GM19035 (cell line): ENCODE results near the gene SGMS1.
"Not testable (repeated sequence)": the region's sequence is repeated elsewhere in the genome, so short reads cannot be mapped to it uniquely, and the experiment has no call there.

Source experiments
- ATAC-seq: cut with Tn5 transposase; IDR thresholded peaks from one replicate; pipeline ENCODE4 v1.9.1; 2021; ENCODE audit not compliant: unreplicated experiment

The SGMS1 gene

GRCh38 chr10:50623663-50624412 lies at the start of gene SGMS1:
Gene SGMS1, minus strand, starts transcription at chr10:50623956. Its CDS starts 279,842 bp downstream, at chr10:50344114.
- peak; percentile 33 for ATAC-seq

GRCh38 chr10:50672152-50672551 lies 48.4 kb upstream of the SGMS1 start:
- ATAC-seq, result peak; percentile 65

GRCh38 chr10:50671645-50672044 lies 47.9 kb upstream of the SGMS1 start:
- ATAC-seq, result not testable (repeated sequence)

DNA sequence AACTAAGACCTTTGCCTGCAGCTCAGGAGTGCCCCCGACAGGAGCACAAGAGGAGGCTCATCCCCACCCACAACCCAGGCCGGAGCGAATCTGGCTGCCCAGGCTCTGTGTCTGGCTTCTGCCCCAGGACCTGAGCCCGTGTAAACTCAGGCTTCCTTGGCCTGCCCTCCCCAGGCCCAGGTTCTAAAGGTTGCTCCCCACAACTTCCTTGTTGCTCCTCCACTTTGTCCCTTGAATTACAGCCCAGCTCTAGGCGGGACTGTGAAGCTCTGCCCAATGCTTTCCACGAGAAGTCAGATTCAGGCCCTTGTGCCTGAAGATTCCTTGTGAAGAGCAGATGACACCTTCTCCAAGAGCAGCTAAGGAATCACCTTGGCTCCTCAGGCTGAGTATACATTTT lies 46.2 kb upstream of the SGMS1 start:
- ATAC-seq, result not testable (repeated sequence)

DNA sequence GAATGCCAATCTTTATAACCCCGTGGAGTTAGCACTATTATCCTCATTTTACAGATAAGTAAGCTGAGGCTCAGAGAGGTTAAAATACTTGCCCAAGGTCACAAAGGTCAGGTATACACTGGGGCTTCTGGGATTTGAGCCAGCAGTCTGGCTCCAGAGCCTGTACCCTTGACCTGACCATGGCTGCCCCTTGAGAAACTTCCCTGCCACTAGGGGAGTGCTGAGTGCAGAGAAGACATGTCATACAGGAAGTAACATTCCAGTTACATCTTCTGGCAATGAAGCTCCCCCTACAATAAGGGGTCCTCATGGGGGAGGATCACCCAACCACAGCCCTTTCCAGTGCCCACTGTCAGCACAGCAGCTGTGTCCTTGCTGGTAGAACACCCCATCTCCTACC lies 43.6 kb upstream of the SGMS1 start:
- not testable (repeated sequence) for ATAC-seq

DNA sequence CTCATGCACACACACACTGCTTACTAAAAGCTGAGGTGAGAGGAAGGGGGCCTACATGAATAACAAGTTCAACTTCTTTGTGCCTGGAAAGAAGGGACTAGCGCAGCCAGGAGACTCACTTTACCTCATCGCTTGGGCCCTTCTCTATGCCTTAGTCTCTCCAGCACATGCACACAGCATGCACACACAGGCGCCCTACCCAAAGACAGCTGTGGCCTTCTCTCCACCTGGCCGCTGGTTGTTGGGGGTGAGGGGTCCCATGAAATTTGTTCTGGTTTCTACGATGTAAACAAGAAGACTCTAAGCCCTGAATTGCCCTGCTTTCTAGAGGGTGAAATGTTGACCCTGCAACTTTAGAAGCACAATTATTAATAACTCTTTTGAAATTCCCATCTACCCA lies 38.7 kb upstream of the SGMS1 start:
- not testable (repeated sequence) for ATAC-seq

DNA sequence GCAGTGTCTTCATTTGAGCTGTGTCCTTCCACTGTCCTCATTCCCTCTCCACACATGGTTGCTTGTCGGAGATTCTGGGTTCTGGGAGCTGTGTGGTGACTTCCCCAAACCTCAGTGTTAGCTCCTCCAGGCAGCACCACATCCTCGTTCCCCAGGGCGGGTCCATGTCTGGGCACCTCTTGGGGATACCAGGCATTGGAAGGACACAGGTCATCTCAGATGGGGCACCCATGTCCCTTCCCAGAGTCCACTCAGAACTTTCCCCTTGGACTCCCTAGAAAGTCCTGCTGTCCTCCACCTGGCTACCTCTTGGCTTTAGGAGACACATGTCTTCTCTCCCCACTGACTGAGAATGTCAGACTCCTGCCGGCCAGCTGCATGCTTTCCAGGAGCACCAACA lies 37.8 kb upstream of the SGMS1 start:
- ATAC-seq, result not testable (repeated sequence)

- peak; percentile 84 for ATAC-seq
Observed at GRCh38 chr10:50659865-50660730, 36.3 kb upstream of the SGMS1 start.

DNA sequence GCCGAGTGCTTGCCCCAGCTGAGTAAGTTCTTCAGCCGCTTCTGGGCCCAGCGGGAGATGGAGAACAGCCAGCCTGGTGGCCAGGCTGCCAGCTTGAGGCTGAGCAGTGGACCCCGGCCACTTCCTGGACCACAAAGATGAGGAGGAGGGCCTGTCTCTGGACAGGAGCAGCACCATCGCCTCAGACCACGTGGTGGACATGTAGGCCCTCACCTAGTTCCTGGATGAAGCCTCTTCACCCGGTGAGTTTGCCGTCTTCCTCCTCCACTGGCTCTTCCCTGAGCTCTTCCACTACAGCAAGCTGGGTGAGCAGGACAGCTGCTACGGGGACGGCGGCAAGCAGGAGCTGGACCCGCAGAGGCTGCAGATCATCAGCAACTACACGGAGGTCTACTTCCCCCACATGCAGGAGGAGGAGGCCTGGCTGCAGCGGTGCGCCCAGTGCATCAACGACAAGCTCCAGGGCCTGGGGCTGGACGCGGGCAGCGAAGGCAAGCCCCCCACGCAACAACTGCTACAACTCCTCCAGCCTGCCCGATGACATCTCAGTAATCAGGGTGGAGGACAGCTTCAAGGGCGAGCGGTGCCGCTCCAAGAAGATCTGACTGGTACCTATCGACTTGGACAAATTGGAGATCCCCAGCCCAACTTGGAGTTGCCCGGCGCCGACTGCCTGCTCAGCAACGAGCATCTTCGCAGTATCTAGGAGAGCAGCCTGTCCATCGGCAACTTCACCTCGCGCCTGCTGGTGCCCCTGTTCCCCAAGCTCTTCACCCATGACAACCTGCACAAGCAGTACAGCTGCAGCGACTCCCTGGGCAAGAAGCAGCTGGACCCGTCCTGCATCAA lies 35.5 kb upstream of the SGMS1 start:
- not testable (repeated sequence) for ATAC-seq

DNA sequence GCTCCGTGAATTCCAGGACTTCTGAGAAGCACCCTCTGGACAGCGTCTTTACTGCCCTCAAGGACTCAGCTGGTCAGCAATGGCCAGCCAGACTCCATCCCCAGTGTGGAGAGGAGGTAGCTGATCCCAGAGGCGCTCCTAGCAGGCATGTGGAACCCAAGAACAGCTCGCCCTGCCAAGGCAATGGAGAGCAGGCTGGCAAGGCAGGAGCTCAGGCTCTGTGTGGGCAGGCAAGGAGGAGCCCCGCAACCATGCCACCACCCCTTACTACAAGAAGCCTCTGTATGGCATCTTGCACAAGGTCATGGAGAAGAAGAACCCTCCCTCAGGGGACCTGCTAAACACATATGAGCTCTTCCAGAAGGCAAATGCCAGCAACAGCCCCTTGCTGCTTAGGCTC lies 34.4 kb upstream of the SGMS1 start:
- ATAC-seq, result no peak

- no peak for ATAC-seq
Observed at GRCh38 chr10:50653758-50654157, 30.0 kb upstream of the SGMS1 start.

DNA sequence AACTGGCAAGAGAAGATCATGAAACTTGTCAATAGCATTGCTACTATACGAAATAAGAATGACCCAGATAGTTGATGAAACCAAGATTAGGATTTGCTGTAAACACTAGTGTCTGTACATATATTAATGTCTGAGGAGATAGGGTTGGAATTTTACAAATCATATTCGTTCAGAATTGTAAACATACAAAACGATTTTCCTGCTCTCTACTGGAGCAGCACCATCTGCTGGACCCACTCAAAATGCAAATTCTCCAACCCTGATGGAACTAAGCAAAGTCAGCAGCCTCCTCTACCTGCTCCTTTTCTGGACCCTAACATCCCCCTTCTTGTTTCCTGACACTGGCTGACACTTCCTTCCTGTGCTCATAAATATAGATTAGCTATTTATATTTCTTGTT lies 29.4 kb upstream of the SGMS1 start:
- ATAC-seq, result peak; percentile 39

DNA sequence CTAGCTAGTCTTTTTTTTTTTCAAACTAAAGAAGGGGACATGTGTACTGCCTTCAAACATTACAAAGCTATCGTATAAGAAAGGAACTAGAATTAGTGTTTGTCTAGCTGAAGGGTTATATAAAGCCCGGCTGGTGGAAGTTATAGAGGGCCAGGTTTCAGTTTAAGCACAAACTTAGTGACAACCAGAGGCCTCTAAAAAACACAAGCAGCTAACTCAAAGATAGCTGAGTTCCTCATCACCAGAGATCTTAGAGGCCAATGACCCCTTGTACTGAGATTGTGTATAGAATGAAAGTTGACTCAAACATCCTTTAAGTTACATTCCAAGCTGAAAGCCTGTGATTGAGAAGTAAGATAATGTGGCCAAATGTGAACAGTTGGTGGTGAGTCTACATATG lies 28.1 kb upstream of the SGMS1 start:
- no peak for ATAC-seq

GRCh38 chr10:50650481-50650880 lies 26.7 kb upstream of the SGMS1 start:
- no peak for ATAC-seq

DNA sequence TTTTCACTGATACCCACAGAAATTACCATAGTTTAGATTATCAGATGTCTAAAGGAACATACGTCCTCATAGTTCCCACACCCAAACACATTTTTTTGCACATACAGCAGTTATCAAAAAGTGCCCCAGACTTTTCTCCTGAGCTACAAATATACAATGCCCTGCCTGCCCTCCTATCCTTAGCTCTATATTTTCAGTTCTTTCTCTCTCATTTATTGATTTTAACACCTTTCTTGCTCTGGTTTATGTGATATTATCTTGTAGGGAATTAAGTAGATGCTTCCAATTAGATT lies 25.1 kb upstream of the SGMS1 start:
- no peak for ATAC-seq

GRCh38 chr10:50648089-50648934 lies 24.6 kb upstream of the SGMS1 start:
- ATAC-seq, result peak; percentile 60

GRCh38 chr10:50647350-50647749 lies 23.6 kb upstream of the SGMS1 start:
- ATAC-seq, result not testable (repeated sequence)

- no peak for ATAC-seq
Observed at GRCh38 chr10:50645236-50645635, 21.5 kb upstream of the SGMS1 start.

DNA sequence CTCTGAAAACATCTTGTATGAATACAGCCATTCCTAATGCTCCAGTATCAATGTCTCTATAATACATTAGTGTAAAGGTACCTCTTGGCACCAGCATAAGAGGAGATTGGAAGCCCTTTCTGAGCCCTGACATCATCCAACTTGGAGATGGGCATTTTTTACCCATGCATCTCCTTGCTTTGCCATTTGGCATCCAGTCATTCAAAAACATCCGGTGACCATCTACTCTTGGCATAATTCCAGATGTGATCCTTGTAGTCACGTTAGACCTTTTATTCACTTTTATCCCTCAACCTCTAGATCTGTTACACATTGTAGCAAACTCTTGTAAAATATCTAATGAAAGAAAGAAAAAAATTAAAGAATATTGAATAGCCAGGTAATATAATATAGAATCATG lies 17.9 kb upstream of the SGMS1 start:
- ATAC-seq, result no peak

DNA sequence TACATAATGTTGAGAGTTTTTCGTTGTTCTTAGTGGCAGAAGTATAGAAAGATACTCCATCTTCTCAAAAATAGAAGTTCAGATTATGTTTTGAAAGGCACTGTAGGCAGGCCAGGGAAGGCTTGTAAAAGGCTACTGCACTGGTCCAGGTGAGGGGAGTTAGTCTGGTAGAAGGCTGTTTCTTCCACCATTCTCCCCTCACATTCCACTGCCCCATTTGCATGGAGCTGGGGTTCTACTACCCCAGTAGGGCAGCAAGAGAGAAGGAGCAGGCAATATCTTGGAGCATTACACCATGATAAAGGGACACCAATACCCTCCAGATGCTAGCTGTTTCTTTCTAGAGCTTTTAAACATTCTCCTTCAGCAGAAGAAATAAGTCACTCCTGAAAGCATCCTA lies 16.5 kb upstream of the SGMS1 start:
- ATAC-seq, result no peak
